NT2/D1 (cell line): Measurements from ENCODE around the gene PRKN.

ENCODE experiments used
- DNase-seq: peaks from one replicate; pipeline ENCODE4 v3.0.0-alpha.2; 2011; ENCODE audit warnings: low read depth, low spot score
- H3K27me3 ChIP-seq: 2 replicates; pipeline ENCODE4 v1.6.0; 2011; ENCODE audit warnings: mild to moderate bottlenecking; ENCODE audit not compliant: insufficient read length, insufficient read depth
- H3K36me3 ChIP-seq: 2 replicates; pipeline ENCODE4 v1.6.1; 2011; ENCODE audit warnings: mild to moderate bottlenecking, low read length, mixed read lengths; ENCODE audit not compliant: insufficient read depth, insufficient read length
- H3K4me1 ChIP-seq: 2 replicates; pipeline ENCODE4 v1.5.1; 2011; ENCODE audit not compliant: insufficient read depth, insufficient read length
- H3K4me3 ChIP-seq: 2 replicates; pipeline ENCODE4 v1.5.1; 2011; ENCODE audit warnings: low read depth; ENCODE audit not compliant: insufficient read length
- H3K9ac ChIP-seq: 2 replicates; pipeline ENCODE4 v1.6.0; 2011; ENCODE audit warnings: low read depth; ENCODE audit not compliant: insufficient read length
- H3K9me3 ChIP-seq: 2 replicates; pipeline ENCODE4 v1.5.1; 2011; ENCODE audit warnings: mild to moderate bottlenecking, low read length; ENCODE audit not compliant: insufficient read depth
- SUZ12 ChIP-seq: IDR thresholded peaks from 2 replicates; pipeline ENCODE4 v1.6.1; 2011; ENCODE audit not compliant: insufficient read length, insufficient read depth; ENCODE audit errors: extremely low read depth
- YY1 ChIP-seq: IDR thresholded peaks from 2 replicates; pipeline ENCODE4 v1.6.1; 2011; ENCODE audit not compliant: insufficient read length, insufficient read depth
- ZNF274 ChIP-seq: IDR thresholded peaks from 2 replicates; pipeline ENCODE4 v1.6.1; 2011; ENCODE audit warnings: mild to moderate bottlenecking, low read depth, low read length

Gene PRKN

DNA sequence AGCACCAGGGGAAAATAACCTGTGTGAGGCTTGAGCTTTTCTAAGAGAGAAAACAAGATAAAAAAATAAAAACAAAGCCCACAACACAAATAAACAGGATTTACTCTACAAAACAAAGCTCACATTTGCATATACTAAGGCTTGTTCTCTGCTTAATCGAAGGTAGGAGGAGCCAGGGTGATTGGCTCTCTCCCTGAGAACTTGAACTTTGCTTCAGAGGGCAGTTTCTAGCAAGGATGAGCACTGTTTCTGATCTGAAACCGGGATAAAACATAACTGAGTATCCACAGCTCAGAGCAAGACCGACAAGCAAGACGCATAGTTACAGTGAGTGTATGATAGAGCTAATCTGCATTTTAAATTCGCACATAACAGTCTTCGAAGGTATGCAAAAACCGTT, 200.6 kb downstream of the PRKN start:
- TF ChIP-seq YY1 (no peak), ZNF274 (no peak), SUZ12 (no peak)
- no peaks in the 10 kb centered on the region for H3K36me3 ChIP-seq
- H3K9ac ChIP-seq = no peak overlapping the region
- H3K27me3 ChIP-seq = no peaks in the 10 kb centered on the region
- no peaks in the 10 kb centered on the region for H3K4me1 ChIP-seq
- no peak for DNase-seq
- no peaks in the 10 kb centered on the region for H3K9me3 ChIP-seq
- H3K4me3 ChIP-seq = no peak overlapping the region

- Histone ChIP-seq H3K36me3 (no peaks in the 10 kb centered on the region), H3K9me3 (no peaks in the 10 kb centered on the region), H3K9ac (no peak overlapping the region), H3K27me3 (no peaks in the 10 kb centered on the region), H3K4me1 (no peaks in the 10 kb centered on the region), H3K4me3 (no peak overlapping the region)
- TF ChIP-seq YY1 = no peak
- no peak for TF ChIP-seq SUZ12
- TF ChIP-seq ZNF274 = no peak
- no peak for DNase-seq
Measured at GRCh38 chr6:162525181-162525580, 202.4 kb downstream of the PRKN start.

DNA sequence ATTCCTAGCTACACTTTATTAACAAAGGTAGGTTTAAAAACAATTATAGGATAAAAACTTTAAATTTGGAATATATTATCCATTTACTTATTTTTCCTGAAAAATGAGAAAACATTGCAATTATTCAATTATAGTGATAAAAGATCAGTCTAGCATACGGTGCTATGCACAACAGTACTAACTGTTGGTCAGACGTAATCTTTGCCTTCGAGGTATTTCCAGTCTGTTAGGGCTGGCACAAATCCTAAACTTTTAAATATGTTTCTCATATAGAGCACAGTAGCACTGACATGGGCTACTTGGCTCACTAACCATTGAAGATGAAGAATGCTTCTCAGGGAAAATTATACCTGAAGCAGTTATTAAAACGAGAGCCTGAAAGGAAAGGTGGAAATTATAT, 214.8 kb downstream of the PRKN start:
- no peak for DNase-seq
- Histone ChIP-seq H3K9me3 (no peaks in the 10 kb centered on the region), H3K4me1 (no peaks in the 10 kb centered on the region)

GRCh38 chr6:162497389-162497788, 230.2 kb downstream of the PRKN start:
- H3K9me3 ChIP-seq = no peaks in the 10 kb centered on the region
- no peak overlapping the region for H3K4me3 ChIP-seq
- H3K36me3 ChIP-seq = no peaks in the 10 kb centered on the region
- no peak overlapping the region for H3K9ac ChIP-seq
- no peak for DNase-seq
- no peaks in the 10 kb centered on the region for H3K27me3 ChIP-seq
- TF ChIP-seq ZNF274 (no peak), SUZ12 (no peak), YY1 (no peak)
- H3K4me1 ChIP-seq = no peaks in the 10 kb centered on the region

More for the DNA sequence above, 214.8 kb downstream of the PRKN start:
- H3K27me3 ChIP-seq = no peaks in the 10 kb centered on the region
- H3K9ac ChIP-seq = no peak overlapping the region
- H3K4me3 ChIP-seq = no peak overlapping the region
- TF ChIP-seq YY1 (no peak), ZNF274 (no peak), SUZ12 (no peak)
- no peaks in the 10 kb centered on the region for H3K36me3 ChIP-seq

DNA sequence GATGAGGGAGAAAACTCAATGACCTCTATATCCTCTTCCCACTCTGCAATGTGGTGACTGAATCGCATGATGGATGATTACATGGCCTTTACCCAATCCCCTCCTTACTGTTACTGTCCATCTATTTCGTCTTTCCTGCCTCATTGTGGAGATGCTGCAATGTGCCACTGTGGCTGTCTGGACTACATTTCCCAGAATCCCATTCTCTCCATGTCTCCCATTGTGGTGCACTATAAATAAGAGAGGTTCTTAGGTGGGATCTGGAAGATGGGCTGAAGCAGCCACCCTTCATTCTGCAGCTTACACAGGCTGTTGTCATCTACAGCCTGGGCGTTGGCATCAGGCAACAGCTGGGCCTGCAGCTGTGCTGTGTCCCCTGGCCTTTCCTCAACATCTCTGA, 233.6 kb downstream of the PRKN start:
- Histone ChIP-seq H3K9ac (no peak overlapping the region), H3K4me1 (no peaks in the 10 kb centered on the region), H3K36me3 (no peaks in the 10 kb centered on the region), H3K4me3 (no peak overlapping the region), H3K9me3 (no peaks in the 10 kb centered on the region), H3K27me3 (no peaks in the 10 kb centered on the region)
- DNase-seq = no peak
- TF ChIP-seq YY1 (no peak), SUZ12 (no peak), ZNF274 (no peak)

- H3K4me3 ChIP-seq = no peak overlapping the region
- TF ChIP-seq ZNF274 (no peak), YY1 (no peak), SUZ12 (no peak)
- no peak for DNase-seq
- no peaks in the 10 kb centered on the region for H3K36me3 ChIP-seq
- no peaks in the 10 kb centered on the region for H3K9me3 ChIP-seq
- H3K27me3 ChIP-seq = no peaks in the 10 kb centered on the region
- H3K9ac ChIP-seq = no peak overlapping the region
- H3K4me1 ChIP-seq = no peaks in the 10 kb centered on the region
Measured at GRCh38 chr6:162491637-162492036, 235.9 kb downstream of the PRKN start.

GRCh38 chr6:162489101-162489976, 238.2 kb downstream of the PRKN start:
- no peak for DNase-seq

More at GRCh38 chr6:162489101-162489976, 238.2 kb downstream of the PRKN start:
- no peaks in the 10 kb centered on the region for H3K4me1 ChIP-seq
- no peaks in the 10 kb centered on the region for H3K27me3 ChIP-seq
- H3K9me3 ChIP-seq = no peaks in the 10 kb centered on the region
- TF ChIP-seq YY1 (no peak), SUZ12 (no peak), ZNF274 (no peak)
- no peak overlapping the region for H3K9ac ChIP-seq
- no peaks in the 10 kb centered on the region for H3K36me3 ChIP-seq
- H3K4me3 ChIP-seq = no peak overlapping the region
